ENCODE data around the gene PGAP6. TPM values are rescaled to one million over a fixed set of nuclear protein-coding genes. Genes with fewer than 3 reads are reported as not detected.
"Not testable (repeated sequence)": the region's sequence is repeated elsewhere in the genome, so short reads cannot be mapped to it uniquely, and the experiment has no call there.

Gene PGAP6
- 53.3 and 67.0 TPM in 2 replicates for total RNA-seq (2014; rRNA removed; shearing (Covaris generic))
- 41.1 and 47.6 TPM in 2 replicates for polyA plus RNA-seq (2015; cell fraction: cytosol; rRNA removed)
- polyA plus RNA-seq (2015; cell fraction: nucleus; rRNA removed), result 50.1 and 58.8 TPM in 2 replicates

GRCh38 chr16:381789-382717, at the start of gene PGAP6:
TSS of gene PGAP6 (minus strand) at chr16:381978. CDS start at chr16:381821, 157 bp downstream.
- DNase-seq (ENCODE audit: low read depth), result no peak

- DNase-seq (ENCODE audit: low read depth), result no peak
Measured at GRCh38 chr16:430904-431303, 49.1 kb upstream of the PGAP6 start.

- DNase-seq (ENCODE audit: low read depth), result no peak
Measured at GRCh38 chr16:427250-427649, 45.5 kb upstream of the PGAP6 start.

GRCh38 chr16:426906-427249, 45.1 kb upstream of the PGAP6 start:
- DNase-seq (ENCODE audit: low read depth), result no peak

GRCh38 chr16:426115-426905, 44.5 kb upstream of the PGAP6 start:
- DNase-seq (ENCODE audit: low read depth), result no peak

GRCh38 chr16:425740-426114, 43.9 kb upstream of the PGAP6 start:
- DNase-seq (ENCODE audit: low read depth), result no peak

- peak; percentile 87 for DNase-seq (ENCODE audit: low read depth)
Measured at GRCh38 chr16:425082-425718, 43.4 kb upstream of the PGAP6 start, which contains the start of gene RAB11FIP3. TSS of gene RAB11FIP3 (plus strand) at chr16:425649. CDS start at chr16:426007, 358 bp downstream.

GRCh38 chr16:424623-425081, 42.9 kb upstream of the PGAP6 start:
- peak; percentile 51 for DNase-seq (ENCODE audit: low read depth)

GRCh38 chr16:424033-424622, 42.4 kb upstream of the PGAP6 start:
- DNase-seq (ENCODE audit: low read depth), result peak; percentile 95

- not testable (repeated sequence) for DNase-seq (ENCODE audit: low read depth)
Measured at GRCh38 chr16:422179-422578, 40.4 kb upstream of the PGAP6 start.

- not testable (repeated sequence) for DNase-seq (ENCODE audit: low read depth)
Measured at GRCh38 chr16:415170-415498, 33.4 kb upstream of the PGAP6 start.

- DNase-seq (ENCODE audit: low read depth), result no peak
Measured at GRCh38 chr16:414395-415169, 32.8 kb upstream of the PGAP6 start.

- DNase-seq (ENCODE audit: low read depth), result no peak
Measured at GRCh38 chr16:411576-412265, 29.9 kb upstream of the PGAP6 start.

- no peak for DNase-seq (ENCODE audit: low read depth)
Measured at GRCh38 chr16:410516-411178, 28.9 kb upstream of the PGAP6 start.

GRCh38 chr16:407253-407652, 25.5 kb upstream of the PGAP6 start:
- no peak for DNase-seq (ENCODE audit: low read depth)

- DNase-seq (ENCODE audit: low read depth), result no peak
Measured at GRCh38 chr16:405548-406506, 24.0 kb upstream of the PGAP6 start.

- DNase-seq (ENCODE audit: low read depth), result no peak
Measured at GRCh38 chr16:404971-405486, 23.3 kb upstream of the PGAP6 start.
